A549 treated with Mapracorat at 1 μM for 4 hours (cell line): ENCODE measurements around the gene ZNF112. TPM values are rescaled to one million over a fixed set of nuclear protein-coding genes. Genes with fewer than 3 reads are reported as not detected.

Source experiments
- total RNA-seq: library from RNA; stranded (reverse); fragments of 200-300 nt; extraction: Qiagen RNA extraction; gene quantifications from 5 replicates; pipeline ENCODE4 v1.2.3, GENCODE V29; 2022

ZNF112 gene
- 1.5 to 2.3 TPM (median 2.1 TPM) in 5 replicates for total RNA-seq

GRCh38 chr19:44356383-44357111, at the start of gene ZNF112:
Gene ZNF112 (minus strand): TSS chr19:44356680. CDS start chr19:44340539, 16,141 bp downstream.

GRCh38 chr19:44401139-44402115, 44.9 kb upstream of the ZNF112 start, which contains the start of gene ZNF285:
Gene ZNF285 (minus strand): TSS chr19:44401608. CDS start chr19:44397213, 4,395 bp downstream.

GRCh38 chr19:44304659-44305193, 51.8 kb downstream of the ZNF112 start, which contains the start of gene ZNF235:
Gene ZNF235 (minus strand): TSS chr19:44305025. CDS start chr19:44303404, 1,621 bp downstream.

Other genes starting within 250 kb of the ZNF112 start
- gene ZNF225, start 243.3 kb downstream of the ZNF112 start, total RNA-seq, result 2.5 to 4.1 TPM (median 2.7 TPM) in 5 replicates
- 1.9 to 2.6 TPM (median 2.1 TPM) in 5 replicates for gene ZNF234, start 215.1 kb downstream of the ZNF112 start, total RNA-seq
- 17.1 to 22.3 TPM (median 21.6 TPM) in 5 replicates for gene ZNF226, start 191.6 kb downstream of the ZNF112 start, total RNA-seq
- gene ZNF227, start 144.1 kb downstream of the ZNF112 start, total RNA-seq, result 8.1 to 11.9 TPM (median 10.9 TPM) in 5 replicates
- 0.41 to 0.73 TPM (median 0.65 TPM) in 5 replicates for gene ZNF233, start 96.8 kb downstream of the ZNF112 start, total RNA-seq
- gene ZNF235, start 51.7 kb downstream of the ZNF112 start, total RNA-seq, result 2.8 to 3.9 TPM (median 3.0 TPM) in 5 replicates
- gene ZNF285, start 44.9 kb upstream of the ZNF112 start, total RNA-seq, result 1.7 to 2.5 TPM (median 2.1 TPM) in 5 replicates
- gene ZNF229, start 91.8 kb upstream of the ZNF112 start, total RNA-seq, result 2.6 to 3.1 TPM (median 2.9 TPM) in 5 replicates
- 7.5 to 8.9 TPM (median 8.5 TPM) in 5 replicates for gene ZNF180, start 143.8 kb upstream of the ZNF112 start, total RNA-seq
- gene CEACAM20, start 173.0 kb upstream of the ZNF112 start, total RNA-seq, result not detected in 5 replicates